ENCODE data around the gene CCR9. TPM values are rescaled to one million over a fixed set of nuclear protein-coding genes. Genes with fewer than 3 reads are reported as not detected.

The CCR9 gene
- total RNA-seq, 1 donor from 2014 or later, result not detected

Other genes with a start within 250 kb of the CCR9 start
- 39.4 and 41.2 TPM in 2 replicates for gene SACM1L, start 197.1 kb upstream of the CCR9 start, total RNA-seq
- gene SLC6A20, start 90.0 kb upstream of the CCR9 start, total RNA-seq, result not detected in 2 replicates
- 20.6 and 25.9 TPM in 2 replicates for gene LZTFL1, start 44.4 kb upstream of the CCR9 start, total RNA-seq
- not detected in 2 replicates for gene CXCR6, start 56.9 kb downstream of the CCR9 start, total RNA-seq
- 19.7 and 20.9 TPM in 2 replicates for gene FYCO1, start 109.3 kb downstream of the CCR9 start, total RNA-seq
- not detected in 2 replicates for gene XCR1, start 140.9 kb downstream of the CCR9 start, total RNA-seq

Measured in astrocyte (in vitro differentiated cells and primary cell).